HepG2 (cell line): ENCODE measurements around the gene TDRD9.

Source experiments
- AFF4 ChIP-seq: sonication (generic); formaldehyde crosslinking; IDR thresholded peaks from 2 replicates; pipeline ENCODE4 v1.4.0; 2020; ENCODE audit warnings: missing genetic modification reagents
- BHLHE40 ChIP-seq: IDR thresholded peaks from 2 replicates; pipeline ENCODE4 v1.6.1; 2011; ENCODE audit warnings: low read length, improper control_type of control experiment
- CTCF ChIP-seq: sonication (generic); formaldehyde crosslinking; IDR thresholded peaks from 2 replicates; pipeline ENCODE4 v1.5.0; 2020; ENCODE audit warnings: mild to moderate bottlenecking, missing genetic modification reagents, moderate library complexity
- FOXJ3 ChIP-seq: sonication (generic); formaldehyde crosslinking; IDR thresholded peaks from 2 replicates; pipeline ENCODE4 v1.4.0; 2020; ENCODE audit warnings: missing genetic modification reagents, mild to moderate bottlenecking, borderline replicate concordance
- RFX5 ChIP-seq: IDR thresholded peaks from 2 replicates; pipeline ENCODE4 v1.6.1; 2011; ENCODE audit warnings: low read depth, low read length, improper control_type of control experiment
- ZC3H13 ChIP-seq: sonication (generic); formaldehyde crosslinking; IDR thresholded peaks from 2 replicates; pipeline ENCODE4 v1.8.1; 2023; ENCODE audit warnings: mild to moderate bottlenecking, missing genetic modification reagents, moderate library complexity

- TF ChIP-seq FOXJ3 (CRISPR knock-in tag) (peak; percentile 79; the same call in 1 of the 2 replicates), ZC3H13 (0 out of 2 replicates have a peak, but pooled peaks have one; percentile 23), CTCF (0 out of 2 replicates have a peak, but pooled peaks have one; percentile 5), AFF4 (no peak), RFX5 (0 out of 2 replicates have a peak, but pooled peaks have one; percentile 20), BHLHE40 (peak; percentile 92)
These were observed 48.5 kb upstream of the TDRD9 start for GRCh38 chr14:103879570-103880347.
